ENCODE measurements around the gene PHRF1. TPM values are rescaled to one million over a fixed set of nuclear protein-coding genes. Genes with fewer than 3 reads are reported as not detected.
A peak's percentile ranks its signal among the peaks of the same experiment; 100 is the strongest.

The PHRF1 gene
- total RNA-seq, 1 experiment from 2014 or later, result 48.9 TPM

DNA sequence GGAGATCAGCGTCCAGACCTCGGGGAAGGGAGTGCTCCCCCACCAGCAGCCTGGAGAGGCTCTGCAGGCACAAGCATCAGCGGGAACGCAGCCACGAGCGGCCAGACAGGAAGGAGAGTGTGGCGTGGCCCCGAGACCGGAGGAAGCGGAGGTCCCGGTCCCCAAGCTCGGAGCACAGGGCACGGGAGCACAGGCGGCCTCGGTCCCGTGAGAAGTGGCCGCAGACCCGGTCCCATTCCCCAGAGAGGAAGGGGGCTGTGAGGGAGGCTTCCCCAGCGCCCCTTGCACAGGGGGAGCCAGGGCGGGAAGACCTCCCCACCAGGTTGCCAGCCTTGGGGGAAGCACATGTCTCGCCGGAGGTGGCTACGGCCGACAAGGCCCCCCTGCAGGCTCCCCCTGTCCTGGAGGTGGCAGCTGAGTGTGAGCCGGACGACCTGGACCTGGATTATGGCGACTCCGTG is 32.6 kb downstream of the PHRF1 start:
- DNase-seq, result no peak
- peaks cover 3% of the 10 kb centered on the region for H4K20me1 ChIP-seq (ENCODE audit: control insufficient read depth, insufficient read depth, insufficient read length)
- no peak overlapping the region for H4K8ac ChIP-seq (replicated peaks; ENCODE audit: insufficient read length, low read depth, low read length)
- no peak overlapping the region for H3K23ac ChIP-seq (ENCODE audit: insufficient read length, low read depth, low read length)
- Mint-ChIP-seq H3K4me1 (peaks cover 3 to 4% of the 10 kb centered on the region in 2 experiments; a peak in 1 of 4 replicates), H3K4me3 (no peak overlapping the region), H3K27me3 (ENCODE audit: low read depth) (no peaks in the 10 kb centered on the region), H3K36me3 (ENCODE audit: insufficient read depth in 1 of 3, low read depth in 3 of 3) (peaks cover 27 to 72% (median 66%) of the 10 kb centered on the region in 3 experiments), H3K27ac (peak overlapping the region in 1 of 3 experiments; percentile 84; a peak in 2 of 7 replicates), H3K9me3 (no peaks in the 10 kb centered on the region)
- no peak overlapping the region for H2BK5ac ChIP-seq (ENCODE audit: insufficient read length, low read length)
- H3K18ac ChIP-seq (ENCODE audit: insufficient read length, low read depth, low read length), result no peak overlapping the region
- H3K9me3 ChIP-seq (ENCODE audit: control insufficient read depth, low read depth, low read length), result no peaks in the 10 kb centered on the region
- H3K9ac ChIP-seq (ENCODE audit: extremely low read depth, insufficient read length, low read length), result no peak overlapping the region
- no peaks in the 10 kb centered on the region for H3K4me1 ChIP-seq (ENCODE audit: insufficient read depth, low read length)
- H3K4me2 ChIP-seq (ENCODE audit: insufficient read depth, insufficient read length, low read length), result no peak overlapping the region
- H3K27ac ChIP-seq (ENCODE audit: insufficient read length, low read depth, low read length), result no peak overlapping the region
- H2AFZ ChIP-seq (ENCODE audit: low read length), result no peak overlapping the region
- WGBS (ENCODE audit: extremely low coverage, insufficient read length, low lambda C conversion rate), result no CpG with 5 or more reads among the region's 28 CpGs
- H4K5ac ChIP-seq (ENCODE audit: insufficient read length, low read depth, low read length), result no peak overlapping the region
- no peaks in the 10 kb centered on the region for H3K27me3 ChIP-seq (ENCODE audit: insufficient read depth, low read length)
- no peaks in the 10 kb centered on the region for H3K23me2 ChIP-seq (ENCODE audit: insufficient read length, low read depth, low read length, poor library complexity, severe bottlenecking)
- no peak overlapping the region for H3K56ac ChIP-seq (ENCODE audit: insufficient read length, low read depth, low read length)
- H3T11ph ChIP-seq (ENCODE audit: low read length), result no peak overlapping the region
- H3K14ac ChIP-seq (ENCODE audit: insufficient read depth, low read length), result no peak overlapping the region; the same call in 1 of the 2 replicates
- H2AK5ac ChIP-seq (ENCODE audit: insufficient read length, low read length), result no peak overlapping the region
- no peak overlapping the region for H3K4ac ChIP-seq (ENCODE audit: low read depth, low read length)
- H3K79me2 ChIP-seq (ENCODE audit: insufficient read depth, low read length), result no peaks in the 10 kb centered on the region
- H2BK12ac ChIP-seq (ENCODE audit: insufficient read length, low read depth, low read length), result no peak overlapping the region
- no peak overlapping the region for H2BK15ac ChIP-seq (ENCODE audit: low read depth, low read length)
- H4K91ac ChIP-seq (ENCODE audit: insufficient read length, low read depth, low read length), result no peak overlapping the region
- H2BK20ac ChIP-seq (ENCODE audit: low read depth, low read length, poor library complexity, severe bottlenecking), result no peak overlapping the region
- no peaks in the 10 kb centered on the region for H3K79me1 ChIP-seq (ENCODE audit: insufficient read depth, low read depth, low read length, poor library complexity, severe bottlenecking)
- TF ChIP-seq, protein P1, sequence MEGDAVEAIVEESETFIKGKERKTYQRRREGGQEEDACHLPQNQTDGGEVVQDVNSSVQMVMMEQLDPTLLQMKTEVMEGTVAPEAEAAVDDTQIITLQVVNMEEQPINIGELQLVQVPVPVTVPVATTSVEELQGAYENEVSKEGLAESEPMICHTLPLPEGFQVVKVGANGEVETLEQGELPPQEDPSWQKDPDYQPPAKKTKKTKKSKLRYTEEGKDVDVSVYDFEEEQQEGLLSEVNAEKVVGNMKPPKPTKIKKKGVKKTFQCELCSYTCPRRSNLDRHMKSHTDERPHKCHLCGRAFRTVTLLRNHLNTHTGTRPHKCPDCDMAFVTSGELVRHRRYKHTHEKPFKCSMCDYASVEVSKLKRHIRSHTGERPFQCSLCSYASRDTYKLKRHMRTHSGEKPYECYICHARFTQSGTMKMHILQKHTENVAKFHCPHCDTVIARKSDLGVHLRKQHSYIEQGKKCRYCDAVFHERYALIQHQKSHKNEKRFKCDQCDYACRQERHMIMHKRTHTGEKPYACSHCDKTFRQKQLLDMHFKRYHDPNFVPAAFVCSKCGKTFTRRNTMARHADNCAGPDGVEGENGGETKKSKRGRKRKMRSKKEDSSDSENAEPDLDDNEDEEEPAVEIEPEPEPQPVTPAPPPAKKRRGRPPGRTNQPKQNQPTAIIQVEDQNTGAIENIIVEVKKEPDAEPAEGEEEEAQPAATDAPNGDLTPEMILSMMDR (conservative IDR thresholded peaks at IDR 0.05), result no peak
- no peak overlapping the region for H2BK120ac ChIP-seq (ENCODE audit: low read depth, low read length, poor library complexity, severe bottlenecking)
